ENCODE results near the gene MAG. TPM values are rescaled to one million over a fixed set of nuclear protein-coding genes. Genes with fewer than 3 reads are reported as not detected.

Gene MAG
- total and polyA plus RNA-seq, 7 donors, result 0.06 to 6.1 TPM; not detected in 5

DNA sequence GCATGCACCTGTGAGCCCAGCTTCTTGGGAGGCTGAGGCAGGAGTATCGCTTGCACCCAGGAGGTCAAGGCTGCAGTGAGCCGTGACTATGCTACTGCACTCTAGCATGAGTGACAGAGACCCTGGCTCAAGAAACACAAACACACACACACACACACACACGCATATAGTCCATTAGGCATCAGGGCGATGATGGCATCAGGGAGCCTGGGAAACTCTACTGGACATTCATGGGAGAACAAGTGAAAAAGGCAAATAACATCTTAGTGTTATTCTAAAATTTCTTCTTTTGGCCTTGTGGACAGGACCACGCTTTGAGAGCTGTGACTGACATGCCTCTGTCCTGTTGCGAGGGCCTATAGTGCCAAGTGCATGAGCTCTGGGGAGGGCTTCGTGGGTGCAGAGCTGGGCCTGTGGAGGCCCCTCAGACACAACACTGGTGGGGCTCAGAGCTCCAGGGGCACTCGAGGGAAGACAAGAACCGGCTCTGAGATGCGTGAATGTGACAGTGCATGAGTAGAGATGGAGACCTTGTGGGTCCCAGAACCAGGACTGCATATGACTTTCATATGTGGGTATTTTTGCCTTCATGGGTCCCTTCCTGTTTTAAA, 31.2 kb upstream of the MAG start:
- WGBS, 2 donors, result 88 to 89% methylated on average over 10 of the region's 10 CpGs
- H3K27me3 ChIP-seq, result peaks cover 0 to 20% (median 3%) of the 10 kb centered on the region in 3 donors
- DNase-seq, result peak; percentile 35
- peaks cover 0 to 11% (median 4%) of the 10 kb centered on the region in 4 donors for H3K4me1 ChIP-seq
- TF ChIP-seq, protein P1, sequence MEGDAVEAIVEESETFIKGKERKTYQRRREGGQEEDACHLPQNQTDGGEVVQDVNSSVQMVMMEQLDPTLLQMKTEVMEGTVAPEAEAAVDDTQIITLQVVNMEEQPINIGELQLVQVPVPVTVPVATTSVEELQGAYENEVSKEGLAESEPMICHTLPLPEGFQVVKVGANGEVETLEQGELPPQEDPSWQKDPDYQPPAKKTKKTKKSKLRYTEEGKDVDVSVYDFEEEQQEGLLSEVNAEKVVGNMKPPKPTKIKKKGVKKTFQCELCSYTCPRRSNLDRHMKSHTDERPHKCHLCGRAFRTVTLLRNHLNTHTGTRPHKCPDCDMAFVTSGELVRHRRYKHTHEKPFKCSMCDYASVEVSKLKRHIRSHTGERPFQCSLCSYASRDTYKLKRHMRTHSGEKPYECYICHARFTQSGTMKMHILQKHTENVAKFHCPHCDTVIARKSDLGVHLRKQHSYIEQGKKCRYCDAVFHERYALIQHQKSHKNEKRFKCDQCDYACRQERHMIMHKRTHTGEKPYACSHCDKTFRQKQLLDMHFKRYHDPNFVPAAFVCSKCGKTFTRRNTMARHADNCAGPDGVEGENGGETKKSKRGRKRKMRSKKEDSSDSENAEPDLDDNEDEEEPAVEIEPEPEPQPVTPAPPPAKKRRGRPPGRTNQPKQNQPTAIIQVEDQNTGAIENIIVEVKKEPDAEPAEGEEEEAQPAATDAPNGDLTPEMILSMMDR (IDR thresholded peaks at IDR 0.05), result no peak
- TF ChIP-seq EP300 (IDR thresholded peaks at IDR 0.05) (no peak), POLR2AphosphoS5 (IDR thresholded peaks at IDR 0.05) (no peak), POLR2A (IDR thresholded peaks at IDR 0.05) (no peak)
- H3K36me3 ChIP-seq, result no peaks in the 10 kb centered on the region
- H3K9me3 ChIP-seq, result no peaks in the 10 kb centered on the region
- H3K27ac ChIP-seq, result no peak overlapping the region
- intact Hi-C loops (cut with DNase I), result loop anchor here (10.0 kb wide), 2 partner anchors 116 to 354 kb away; partner anchors contain the start of genes FXYD7 and HAUS5
- H3K4me3 ChIP-seq, result no peak overlapping the region

GRCh38 chr19:35261356-35262100, 30.4 kb upstream of the MAG start:
- DNase-seq, result peak; percentile 54
- WGBS, 2 donors, result 80 to 88% methylated on average over 12 of the region's 12 CpGs
- H3K4me1 ChIP-seq, result peaks cover 0 to 19% (median 11%) of the 10 kb centered on the region in 4 donors
- TF ChIP-seq POLR2AphosphoS5 (IDR thresholded peaks at IDR 0.05) (no peak), EP300 (IDR thresholded peaks at IDR 0.05) (no peak), POLR2A (IDR thresholded peaks at IDR 0.05) (no peak)
- TF ChIP-seq, protein P1 (IDR thresholded peaks at IDR 0.05), result no peak
- H3K4me3 ChIP-seq, result no peak overlapping the region
- intact Hi-C loops (cut with DNase I), result loop anchor here (10.0 kb wide), 2 partner anchors 117 to 353 kb away; partner anchors contain the start of genes FXYD7 and HAUS5
- H3K9me3 ChIP-seq, result no peaks in the 10 kb centered on the region
- H3K27me3 ChIP-seq, result peaks cover 0 to 15% (median 0%) of the 10 kb centered on the region in 3 donors
- H3K27ac ChIP-seq, result no peak overlapping the region
- H3K36me3 ChIP-seq, result no peaks in the 10 kb centered on the region

GRCh38 chr19:35262101-35262761, 29.7 kb upstream of the MAG start:
- intact Hi-C loops (cut with DNase I), result loop anchor here (10.0 kb wide), 2 partner anchors 117 to 353 kb away; partner anchors contain the start of genes FXYD7 and HAUS5
- no peaks in the 10 kb centered on the region for H3K36me3 ChIP-seq

DNA sequence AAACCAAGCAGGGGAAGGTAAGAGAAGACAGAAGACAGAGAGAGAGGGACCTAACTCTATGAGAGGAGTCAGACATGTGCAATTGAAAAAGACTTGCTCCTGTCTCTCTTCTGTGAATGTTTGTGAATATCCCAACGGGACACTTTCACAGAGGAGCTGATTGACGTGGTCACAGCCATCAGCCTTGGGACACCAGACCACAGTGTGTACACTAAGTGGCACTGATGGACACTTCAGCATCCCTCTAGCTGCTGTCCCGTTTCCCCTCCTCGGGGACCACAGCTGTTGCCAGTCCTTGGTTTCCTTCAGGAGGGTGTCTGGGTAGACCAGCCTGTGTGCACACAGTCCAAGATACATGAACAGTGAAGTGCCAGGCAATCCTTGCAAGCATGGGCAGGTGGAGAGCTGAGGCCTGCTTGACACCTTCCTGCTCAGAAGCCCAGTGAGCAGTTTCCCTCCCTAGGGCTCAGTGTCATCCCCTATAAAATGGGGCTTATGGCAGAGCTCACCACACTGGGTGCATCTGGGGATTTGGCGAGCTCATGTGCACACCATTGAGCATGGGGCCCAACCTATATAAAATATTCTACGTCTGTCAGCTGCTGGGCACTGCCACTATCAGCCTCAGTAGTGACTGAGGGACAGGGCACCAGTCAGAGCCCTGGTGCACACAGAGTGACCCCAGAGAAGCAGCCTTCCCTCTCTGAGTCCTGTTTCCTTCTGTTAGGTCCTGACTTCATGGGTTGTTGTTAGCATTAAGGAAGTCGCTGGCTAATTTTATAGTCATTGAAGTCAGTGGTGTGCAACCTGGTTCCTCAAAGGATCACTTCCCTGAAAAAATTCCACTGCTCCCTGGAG, 27.5 kb upstream of the MAG start:
- H3K4me3 ChIP-seq, result no peak overlapping the region
- H3K4me1 ChIP-seq, result peaks cover 0 to 31% (median 18%) of the 10 kb centered on the region in 4 donors
- no peaks in the 10 kb centered on the region for H3K27me3 ChIP-seq
- DNase-seq, result peak; percentile 46
- no peaks in the 10 kb centered on the region for H3K9me3 ChIP-seq
- TF ChIP-seq EP300 (IDR thresholded peaks at IDR 0.05) (no peak), POLR2AphosphoS5 (IDR thresholded peaks at IDR 0.05) (peak in 1 of 4 donors; percentile 29)
- TF ChIP-seq, protein P1 (IDR thresholded peaks at IDR 0.05), result no peak
- WGBS, 2 donors, result 70 to 76% methylated on average over 7 of the region's 7 CpGs
- intact Hi-C loops (cut with DNase I), result loop anchor here (10.0 kb wide), 2 partner anchors 120 to 350 kb away; partner anchors contain the start of genes FXYD7 and HAUS5
- H3K36me3 ChIP-seq, result no peaks in the 10 kb centered on the region
- H3K27ac ChIP-seq, result no peak overlapping the region

More at GRCh38 chr19:35262101-35262761, 29.7 kb upstream of the MAG start:
- peak; percentile 59 for DNase-seq
- H3K27me3 ChIP-seq, result peaks cover 0 to 10% (median 0%) of the 10 kb centered on the region in 3 donors
- no peak overlapping the region for H3K27ac ChIP-seq
- 79 to 86% methylated on average over 17 of the region's 17 CpGs for WGBS, 2 donors
- no peak overlapping the region for H3K4me3 ChIP-seq
- H3K4me1 ChIP-seq, result peaks cover 0 to 26% (median 17%) of the 10 kb centered on the region in 4 donors
- TF ChIP-seq POLR2AphosphoS5 (IDR thresholded peaks at IDR 0.05), result peak in 1 of 4 donors; percentile 31
- no peak for TF ChIP-seq EP300 (IDR thresholded peaks at IDR 0.05)
- no peak for TF ChIP-seq POLR2A (IDR thresholded peaks at IDR 0.05)
- no peaks in the 10 kb centered on the region for H3K9me3 ChIP-seq

All from sigmoid colon (tissue), 7 donors.